Aortic smooth muscle cell (primary cell): ENCODE data around the gene DGKD. TPM values are rescaled to one million over a fixed set of nuclear protein-coding genes. Genes with fewer than 3 reads are reported as not detected.

Experiments used
- total RNA-seq: library from RNA; depleted of rRNA; stranded (reverse); fragments of >200 nt; gene quantifications from 2 replicates; pipeline ENCODE4 v1.2.3, GENCODE V29; 2014

The DGKD gene
- total RNA-seq: 8.1 and 9.1 TPM in 2 replicates

GRCh38 chr2:233353769-233354499 is at the start of gene DGKD:
Gene DGKD (plus strand): TSS chr2:233354494. CDS start chr2:233354519, 25 bp downstream.

GRCh38 chr2:233307565-233307964 is 46.7 kb upstream of the DGKD start, which contains the start of gene SAG:
Gene SAG (plus strand): TSS chr2:233307816. CDS start chr2:233309190, 1,374 bp downstream.

Other genes starting within 250 kb of the DGKD start
- gene ATG16L1, start 102.8 kb upstream of the DGKD start, total RNA-seq: 31.3 and 31.6 TPM in 2 replicates
- gene SAG, start 46.7 kb upstream of the DGKD start, total RNA-seq: not detected in 2 replicates
- 32.0 and 32.7 TPM in 2 replicates for gene USP40, start 212.3 kb downstream of the DGKD start, total RNA-seq